Measurements from ENCODE around the gene HIP1. TPM values are rescaled to one million over a fixed set of nuclear protein-coding genes. Genes with fewer than 3 reads are reported as not detected.
"Not testable (repeated sequence)": the region's sequence is repeated elsewhere in the genome, so short reads cannot be mapped to it uniquely, and the experiment has no call there.

Gene HIP1
- total RNA-seq, 1 donor from 2014 or later: 39.2 TPM

DNA sequence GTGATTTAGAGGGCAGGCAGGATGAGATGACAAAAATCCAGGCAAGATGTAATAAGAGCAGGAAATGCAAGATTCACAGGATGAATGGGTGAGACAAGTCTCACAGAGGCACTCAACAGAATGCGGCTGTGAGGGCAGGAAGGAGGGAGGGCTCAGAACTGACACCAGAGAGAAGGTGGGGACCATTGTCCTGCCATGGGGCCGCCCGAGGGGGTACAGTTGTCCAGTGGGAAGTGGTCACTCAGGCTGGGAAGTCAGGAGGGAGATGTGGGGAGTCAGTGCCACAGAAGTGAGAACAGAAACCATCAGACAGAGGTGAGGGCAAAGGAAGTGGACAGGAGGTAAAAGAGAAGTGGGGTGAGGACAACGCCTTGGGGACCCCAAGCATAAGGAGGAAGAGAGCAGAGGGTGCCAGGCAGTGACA lies 8.9 kb downstream of the HIP1 start:
- H3K4me2 ChIP-seq: no peak overlapping the region
- no peak overlapping the region for H3K9ac ChIP-seq
- no peak overlapping the region for H3K27ac ChIP-seq
- no peaks in the 10 kb centered on the region for H3K9me3 ChIP-seq (ENCODE audit: low read depth)
- Mint-ChIP-seq H3K36me3 (no peaks in the 10 kb centered on the region), H3K4me3 (no peak overlapping the region), H3K27me3 (ENCODE audit: insufficient read depth, low read depth) (peaks cover 2% of the 10 kb centered on the region), H3K9me3 (no peaks in the 10 kb centered on the region), H3K4me1 (peaks cover 12% of the 10 kb centered on the region), H3K27ac (no peak overlapping the region)
- H3K79me2 ChIP-seq (ENCODE audit: low read depth): no peaks in the 10 kb centered on the region
- no peak overlapping the region for H3K4me3 ChIP-seq
- TF ChIP-seq EZH2phosphoT487 (IDR thresholded peaks at IDR 0.05): no peak
- TF ChIP-seq CTCF (IDR thresholded peaks at IDR 0.05): no peak
- TF ChIP-seq EZH2 (IDR thresholded peaks at IDR 0.05): no peak
- H3K27me3 ChIP-seq: no peaks in the 10 kb centered on the region
- H3F3A ChIP-seq (ENCODE audit: low read depth): peaks cover 3% of the 10 kb centered on the region
- no peaks in the 10 kb centered on the region for H3K36me3 ChIP-seq
- no peaks in the 10 kb centered on the region for H3K4me1 ChIP-seq
- no peak for DNase-seq (ENCODE audit: low spot score)
- H4K20me1 ChIP-seq (ENCODE audit: low read depth): peaks cover 2% of the 10 kb centered on the region
- H2AFZ ChIP-seq (replicated peaks): no peak overlapping the region

DNA sequence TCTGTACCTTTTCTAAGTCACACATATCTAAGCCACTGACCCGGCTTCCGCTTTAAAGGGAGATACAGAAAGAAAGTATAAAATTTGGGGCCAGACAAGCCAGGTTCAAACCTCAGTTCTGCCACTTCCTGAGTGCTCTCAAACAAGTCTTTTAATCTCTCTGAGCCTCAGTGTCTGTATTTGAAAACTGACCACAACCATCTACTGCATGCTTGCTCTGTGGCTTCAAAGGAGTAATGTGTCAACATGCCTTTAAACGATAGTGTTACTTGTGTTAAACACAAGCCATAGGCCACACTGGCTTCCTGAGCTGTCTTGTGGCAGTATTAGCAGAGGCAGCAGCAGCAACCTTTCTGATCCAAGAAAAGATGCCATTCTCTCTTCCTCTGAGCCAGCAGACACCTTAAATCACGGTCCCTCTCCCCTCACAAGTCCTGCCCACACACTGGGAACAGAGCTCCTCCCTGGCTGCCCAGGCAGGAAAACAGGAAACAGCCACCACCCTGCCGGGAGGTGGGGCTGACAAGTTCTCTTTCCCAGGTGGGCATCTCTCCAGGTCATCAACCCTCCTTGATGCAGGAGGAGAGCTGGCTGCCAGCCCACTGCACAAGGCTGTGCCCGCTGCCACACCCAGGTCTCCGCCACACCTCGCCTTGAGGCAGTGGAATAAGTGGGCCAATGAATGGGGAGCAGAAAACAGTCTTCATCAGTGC lies 10.7 kb downstream of the HIP1 start:
- H4K20me1 ChIP-seq (ENCODE audit: low read depth): no peaks in the 10 kb centered on the region
- H3K27ac ChIP-seq: no peak overlapping the region
- peaks cover 4% of the 10 kb centered on the region for H3K4me1 Mint-ChIP-seq
- no peak overlapping the region for H3K4me2 ChIP-seq
- no peaks in the 10 kb centered on the region for H3K9me3 ChIP-seq (ENCODE audit: low read depth)
- peaks cover 2% of the 10 kb centered on the region for H3K27me3 Mint-ChIP-seq (ENCODE audit: insufficient read depth, low read depth)
- H3K4me3 Mint-ChIP-seq: no peak overlapping the region
- H3K9me3 Mint-ChIP-seq: no peaks in the 10 kb centered on the region
- H2AFZ ChIP-seq (replicated peaks): no peak overlapping the region
- H3K4me1 ChIP-seq: no peaks in the 10 kb centered on the region
- H3K9ac ChIP-seq: no peak overlapping the region
- H3K27me3 ChIP-seq: no peaks in the 10 kb centered on the region
- no peak for DNase-seq (ENCODE audit: low spot score)
- TF ChIP-seq EZH2phosphoT487 (IDR thresholded peaks at IDR 0.05) (no peak), EZH2 (IDR thresholded peaks at IDR 0.05) (no peak), CTCF (IDR thresholded peaks at IDR 0.05) (no peak)
- no peaks in the 10 kb centered on the region for H3K36me3 Mint-ChIP-seq
- H3F3A ChIP-seq (ENCODE audit: low read depth): peaks cover 3% of the 10 kb centered on the region
- peak overlapping the region; percentile 48 for H3K27ac Mint-ChIP-seq
- H3K79me2 ChIP-seq (ENCODE audit: low read depth): no peaks in the 10 kb centered on the region
- H3K4me3 ChIP-seq: no peak overlapping the region
- H3K36me3 ChIP-seq: no peaks in the 10 kb centered on the region

- not testable (repeated sequence) for H3K27me3 ChIP-seq; H3K79me2 ChIP-seq (ENCODE audit: low read depth); H4K20me1 ChIP-seq (ENCODE audit: low read depth); H3K9ac ChIP-seq; H3K36me3 ChIP-seq; H3K27me3 Mint-ChIP-seq (ENCODE audit: insufficient read depth, low read depth); H3K4me1 Mint-ChIP-seq; H3K27ac Mint-ChIP-seq; H3F3A ChIP-seq (ENCODE audit: low read depth); H3K36me3 Mint-ChIP-seq; H3K4me2 ChIP-seq; H3K4me3 Mint-ChIP-seq; H2AFZ ChIP-seq (replicated peaks); H3K9me3 ChIP-seq (ENCODE audit: low read depth); H3K4me1 ChIP-seq; H3K9me3 Mint-ChIP-seq; DNase-seq (ENCODE audit: low spot score); H3K4me3 ChIP-seq; H3K27ac ChIP-seq
These were observed 11.4 kb downstream of the HIP1 start for GRCh38 chr7:75727351-75727750.

DNA sequence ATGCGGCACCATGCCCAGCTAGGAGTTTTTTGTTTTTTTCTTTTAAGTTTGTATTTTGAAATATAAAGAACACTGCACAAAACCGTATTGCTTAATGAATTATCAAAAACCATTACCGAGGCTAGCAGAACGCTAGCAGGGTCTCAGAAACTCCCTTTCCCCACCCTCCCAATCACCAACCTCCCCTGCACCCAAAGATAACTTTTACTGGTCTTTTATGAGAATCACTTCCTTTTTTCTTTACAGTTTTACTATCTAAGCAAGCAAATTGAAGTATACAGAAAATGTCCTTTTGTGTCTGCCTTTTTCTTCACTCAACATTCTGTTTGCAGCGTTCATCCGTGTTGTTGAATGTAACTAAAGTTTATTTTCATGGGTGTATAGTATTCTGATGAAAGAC lies 13.4 kb downstream of the HIP1 start:
- Histone ChIP-seq H3K27ac (no peak overlapping the region), H3K36me3 (no peaks in the 10 kb centered on the region), H3F3A (ENCODE audit: low read depth) (peaks cover 3% of the 10 kb centered on the region), H2AFZ (replicated peaks) (no peak overlapping the region), H3K9me3 (ENCODE audit: low read depth) (no peaks in the 10 kb centered on the region), H3K4me1 (no peaks in the 10 kb centered on the region), H3K79me2 (ENCODE audit: low read depth) (no peaks in the 10 kb centered on the region), H4K20me1 (ENCODE audit: low read depth) (no peaks in the 10 kb centered on the region), H3K4me3 (no peak overlapping the region), H3K27me3 (no peaks in the 10 kb centered on the region), H3K9ac (no peak overlapping the region), H3K4me2 (no peak overlapping the region)
- no peaks in the 10 kb centered on the region for H3K9me3 Mint-ChIP-seq
- no peak overlapping the region for H3K4me3 Mint-ChIP-seq
- H3K27ac Mint-ChIP-seq: no peak overlapping the region
- peaks cover 4% of the 10 kb centered on the region for H3K4me1 Mint-ChIP-seq
- DNase-seq (ENCODE audit: low spot score): no peak
- TF ChIP-seq CTCF (IDR thresholded peaks at IDR 0.05) (no peak), EZH2 (IDR thresholded peaks at IDR 0.05) (no peak), EZH2phosphoT487 (IDR thresholded peaks at IDR 0.05) (no peak)
- H3K27me3 Mint-ChIP-seq (ENCODE audit: insufficient read depth, low read depth): peaks cover 2% of the 10 kb centered on the region
- H3K36me3 Mint-ChIP-seq: no peaks in the 10 kb centered on the region
